BLaER1 treated with 17β-estradiol and CSF1 and Interleukin-3, amounts not matched to agents 10 nM and 100 nM (cell line): Measurements from ENCODE around the gene PNMA6E.

Source experiments
- H3K27ac ChIP-seq, 11 experiments: shearing (Covaris generic); formaldehyde crosslinking; 2 replicates each; pipeline ENCODE4 v1.8.1; 2022
- H3K27me3 ChIP-seq, 11 experiments: shearing (Covaris generic); formaldehyde crosslinking; 2 replicates each; pipeline ENCODE4 v1.8.1; 2022
- H3K36me3 ChIP-seq, 11 experiments: shearing (Covaris generic); formaldehyde crosslinking; 2 replicates each; pipeline ENCODE4 v1.8.1; 2022
- H3K4me1 ChIP-seq, 10 experiments: shearing (Covaris generic); formaldehyde crosslinking; 2 replicates each; pipeline ENCODE4 v1.8.1; 2022
- H3K4me2 ChIP-seq, 11 experiments: shearing (Covaris generic); formaldehyde crosslinking; 2 replicates each; pipeline ENCODE4 v1.8.1; 2022
- H3K4me3 ChIP-seq, 10 experiments: shearing (Covaris generic); formaldehyde crosslinking; 2 replicates each; pipeline ENCODE4 v1.8.1; 2022
- H3K9ac ChIP-seq, 11 experiments: shearing (Covaris generic); formaldehyde crosslinking; 2 replicates each; pipeline ENCODE4 v1.8.1; 2022
- H3K9me3 ChIP-seq, 11 experiments: shearing (Covaris generic); formaldehyde crosslinking; replicated peaks in 1 of 11; 2 replicates each; pipeline ENCODE4 v1.8.1; 2022
- H4K20me1 ChIP-seq, 11 experiments: shearing (Covaris generic); formaldehyde crosslinking; 2 replicates each; pipeline ENCODE4 v1.8.1; 2022
- Cebpa-rat ChIP-seq, 11 experiments: shearing (Covaris generic); IDR thresholded peaks; 2 replicates each; pipeline ENCODE4 v1.8.1; 2022

The PNMA6E gene

DNA sequence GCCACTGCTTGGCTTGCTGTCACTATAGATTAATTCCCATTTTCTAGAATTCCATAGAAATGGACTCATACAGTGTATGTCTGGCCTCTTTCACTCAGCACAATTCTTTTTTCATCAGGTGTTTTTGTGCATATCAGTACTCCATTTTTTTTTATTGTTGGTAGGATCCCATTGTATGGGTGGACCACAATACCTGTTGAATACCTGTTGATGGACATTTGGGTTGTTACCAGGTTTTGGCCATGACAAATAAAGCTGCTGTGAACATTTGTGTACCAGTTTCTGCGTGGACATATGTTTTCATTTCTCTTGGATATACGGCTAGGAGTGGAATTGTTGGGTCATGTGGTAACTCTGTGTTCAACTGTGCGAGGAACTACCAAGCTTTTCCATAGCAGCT lies 25.1 kb upstream of the PNMA6E start:
- Histone ChIP-seq H4K20me1 (no peaks in the 10 kb centered on the region; a peak in 2 of 22 replicates), H3K27ac (no peak overlapping the region), H3K4me1 (no peaks in the 10 kb centered on the region), H3K36me3 (no peaks in the 10 kb centered on the region), H3K9ac (no peak overlapping the region), H3K9me3 (peaks cover 20 to 63% (median 36%) of the 10 kb centered on the region in 11 experiments), H3K27me3 (peaks cover 52 to 85% (median 72%) of the 10 kb centered on the region in 11 experiments), H3K4me2 (no peak overlapping the region), H3K4me3 (no peak overlapping the region)
- TF ChIP-seq Cebpa-rat (IDR thresholded peaks at IDR 0.05): no peak

DNA sequence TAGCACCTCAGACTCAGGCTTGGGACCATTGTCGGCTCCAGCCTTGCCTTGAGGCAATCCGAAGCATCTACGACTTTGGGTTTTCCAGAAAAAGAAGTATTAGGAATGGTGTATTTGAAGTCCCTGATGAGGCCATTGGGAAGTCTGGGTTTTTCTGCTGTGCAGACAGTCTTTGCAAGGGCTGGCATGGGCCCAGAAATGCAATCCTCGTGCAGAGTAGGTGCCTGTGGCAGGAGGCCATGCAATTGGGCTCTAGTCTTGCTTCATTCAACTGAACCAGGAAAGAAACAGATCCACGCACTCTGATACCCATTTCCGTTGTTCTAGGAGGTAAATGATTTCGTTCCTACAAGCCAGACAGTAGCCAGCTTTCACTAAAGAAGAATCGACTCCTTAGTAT lies 22.5 kb upstream of the PNMA6E start:
- Histone ChIP-seq H3K36me3 (no peaks in the 10 kb centered on the region), H3K4me3 (no peak overlapping the region), H4K20me1 (no peaks in the 10 kb centered on the region; a peak in 3 of 22 replicates), H3K27me3 (peaks cover 60 to 96% (median 84%) of the 10 kb centered on the region in 11 experiments), H3K9ac (no peak overlapping the region), H3K9me3 (peaks cover 7 to 58% (median 28%) of the 10 kb centered on the region in 11 experiments; a peak in 20 of 22 replicates), H3K4me1 (peaks cover 0 to under 1% (median 0%) of the 10 kb centered on the region in 10 experiments; a peak in 2 of 20 replicates), H3K27ac (no peak overlapping the region), H3K4me2 (no peak overlapping the region)
- TF ChIP-seq Cebpa-rat (IDR thresholded peaks at IDR 0.05): no peak

DNA sequence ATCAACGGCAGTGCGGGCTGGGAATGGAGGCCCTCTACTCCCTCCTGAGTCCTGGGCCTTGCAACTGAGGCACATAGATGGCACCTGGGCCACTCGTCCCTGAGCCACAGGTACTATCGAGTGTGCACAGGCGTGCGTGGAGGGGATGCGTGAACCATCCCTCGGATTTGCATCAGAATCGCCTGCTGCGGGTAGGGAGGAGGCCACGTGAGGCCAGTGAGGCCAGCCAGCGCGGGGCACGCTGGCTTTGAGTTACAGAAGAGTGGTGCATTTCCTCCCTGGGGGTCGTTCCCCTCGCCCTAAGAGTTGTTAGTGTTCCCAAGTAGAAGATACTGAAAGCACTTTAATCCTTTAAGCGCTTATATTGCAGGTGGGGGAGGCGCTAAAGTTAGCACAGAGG lies 20.7 kb upstream of the PNMA6E start:
- TF ChIP-seq Cebpa-rat (IDR thresholded peaks at IDR 0.05): no peak

DNA sequence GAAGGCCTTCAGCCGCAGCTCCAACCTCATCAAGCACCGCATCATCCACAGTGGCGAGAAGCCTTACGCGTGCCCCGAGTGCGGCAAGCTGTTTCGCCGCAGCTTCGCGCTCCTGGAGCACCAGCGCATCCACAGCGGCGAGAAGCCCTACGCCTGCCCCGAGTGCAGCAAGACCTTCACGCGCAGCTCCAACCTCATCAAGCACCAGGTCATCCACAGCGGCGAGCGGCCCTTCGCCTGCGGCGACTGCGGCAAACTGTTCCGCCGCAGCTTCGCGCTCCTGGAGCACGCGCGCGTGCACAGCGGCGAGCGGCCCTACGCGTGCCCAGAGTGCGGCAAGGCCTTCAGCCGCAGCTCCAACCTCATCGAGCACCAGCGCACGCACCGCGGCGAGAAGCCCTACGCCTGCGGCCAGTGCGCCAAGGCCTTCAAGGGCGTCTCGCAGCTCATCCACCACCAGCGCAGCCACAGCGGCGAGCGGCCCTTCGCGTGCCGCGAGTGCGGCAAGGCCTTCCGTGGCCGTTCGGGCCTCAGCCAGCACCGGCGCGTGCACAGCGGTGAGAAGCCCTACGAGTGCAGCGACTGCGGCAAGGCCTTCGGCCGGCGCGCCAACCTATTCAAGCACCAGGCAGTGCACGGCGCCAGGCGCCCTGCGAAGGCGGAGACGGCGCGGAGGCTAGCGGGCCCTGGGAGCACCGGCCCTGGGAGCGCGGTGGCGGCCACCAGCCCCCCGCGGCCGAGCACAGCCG lies 19.9 kb upstream of the PNMA6E start:
- Histone ChIP-seq H3K4me2 (no peak overlapping the region), H3K36me3 (no peaks in the 10 kb centered on the region), H3K27ac (no peak overlapping the region), H3K9me3 (peaks cover 0 to 32% (median 13%) of the 10 kb centered on the region in 11 experiments; a peak in 10 of 22 replicates), H3K4me3 (no peak overlapping the region), H3K9ac (no peak overlapping the region), H4K20me1 (no peaks in the 10 kb centered on the region; a peak in 3 of 22 replicates), H3K27me3 (peaks cover 73 to 96% (median 87%) of the 10 kb centered on the region in 11 experiments), H3K4me1 (peaks cover 9 to 21% (median 15%) of the 10 kb centered on the region in 10 experiments; a peak in 18 of 20 replicates)
- TF ChIP-seq Cebpa-rat (IDR thresholded peaks at IDR 0.05): no peak

More for the DNA sequence above, 20.7 kb upstream of the PNMA6E start:
- Histone ChIP-seq H3K4me1 (peaks cover 5 to 18% (median 11%) of the 10 kb centered on the region in 10 experiments; a peak in 18 of 20 replicates), H3K4me2 (no peak overlapping the region), H4K20me1 (no peaks in the 10 kb centered on the region; a peak in 3 of 22 replicates), H3K36me3 (no peaks in the 10 kb centered on the region), H3K9ac (no peak overlapping the region), H3K9me3 (peaks cover 0 to 40% (median 17%) of the 10 kb centered on the region in 11 experiments; a peak in 11 of 22 replicates), H3K27me3 (peaks cover 73 to 96% (median 87%) of the 10 kb centered on the region in 11 experiments), H3K27ac (no peak overlapping the region), H3K4me3 (no peak overlapping the region)

DNA sequence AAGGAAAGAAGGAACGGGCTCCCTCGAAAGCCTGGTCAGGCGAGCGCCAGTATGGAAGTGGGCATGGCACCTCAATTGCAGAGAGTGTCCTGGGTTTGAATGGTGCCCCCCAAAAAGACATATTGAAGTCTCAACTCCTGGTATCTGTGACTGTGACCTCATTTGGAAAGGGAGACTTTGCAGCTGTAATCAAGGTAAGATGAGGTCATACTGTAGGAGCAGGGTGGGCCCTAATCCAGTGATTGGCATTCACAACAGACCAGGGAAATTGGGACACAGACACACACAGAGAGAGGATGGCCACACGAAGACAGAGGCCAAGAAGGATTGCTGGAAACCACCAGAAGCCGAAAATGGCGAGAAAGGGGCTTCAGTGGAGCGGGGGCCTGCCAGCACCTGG lies 16.5 kb upstream of the PNMA6E start:
- Histone ChIP-seq H3K4me2 (peak overlapping the region in 9 of 11 experiments; percentile 26 to 62 (median 41); a peak in 11 of 22 replicates), H3K36me3 (no peaks in the 10 kb centered on the region), H3K4me1 (peaks cover 9 to 21% (median 16%) of the 10 kb centered on the region in 10 experiments; a peak in 18 of 20 replicates), H3K4me3 (no peak overlapping the region), H3K27ac (no peak overlapping the region), H4K20me1 (peaks cover 0 to 7% (median 0%) of the 10 kb centered on the region in 11 experiments; a peak in 6 of 22 replicates), H3K27me3 (peaks cover 71 to 96% (median 87%) of the 10 kb centered on the region in 11 experiments), H3K9me3 (peaks cover 0 to 18% (median 13%) of the 10 kb centered on the region in 11 experiments; a peak in 10 of 22 replicates), H3K9ac (no peak overlapping the region)
- TF ChIP-seq Cebpa-rat (IDR thresholded peaks at IDR 0.05): no peak

DNA sequence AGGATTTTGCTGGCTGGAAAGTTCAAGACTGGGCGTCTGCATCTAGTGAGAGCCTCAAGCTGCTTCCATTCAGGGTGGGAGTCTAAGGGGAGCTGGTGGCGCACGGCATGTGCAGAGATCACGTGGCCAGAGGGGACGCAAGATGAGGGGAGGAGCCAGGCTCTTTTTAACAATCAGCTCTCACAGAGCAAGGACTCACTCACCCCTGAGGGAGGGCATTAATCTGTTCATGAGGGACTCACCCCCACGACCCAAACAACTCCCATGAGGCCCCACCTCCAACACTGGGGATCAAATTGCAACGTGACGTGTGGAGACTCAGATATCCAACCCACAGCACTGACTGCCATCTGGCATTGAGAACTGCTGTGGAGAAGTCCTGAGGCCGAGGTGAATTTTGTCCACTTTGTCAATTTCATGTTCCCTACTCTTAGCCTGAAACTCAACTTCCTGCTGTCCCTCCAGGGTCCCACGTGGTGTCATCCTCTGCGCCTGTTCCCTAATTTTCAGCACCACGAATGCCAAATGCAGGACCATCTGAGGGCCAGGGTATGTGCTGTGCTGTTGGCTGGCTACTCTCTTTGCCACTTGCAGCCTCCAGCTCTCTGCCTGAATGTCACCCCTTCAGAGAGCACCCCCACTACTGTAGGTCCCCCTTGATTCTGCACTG lies 15.8 kb upstream of the PNMA6E start:
- Histone ChIP-seq H3K27ac (no peak overlapping the region), H3K27me3 (peaks cover 78 to 98% (median 90%) of the 10 kb centered on the region in 11 experiments), H3K9ac (no peak overlapping the region), H3K9me3 (peaks cover 0 to 18% (median 13%) of the 10 kb centered on the region in 11 experiments; a peak in 10 of 22 replicates), H3K4me2 (peak overlapping the region in 10 of 11 experiments; percentile 9 to 62 (median 28); a peak in 16 of 22 replicates), H4K20me1 (peaks cover 0 to 10% (median 0%) of the 10 kb centered on the region in 11 experiments; a peak in 7 of 22 replicates), H3K36me3 (no peaks in the 10 kb centered on the region), H3K4me1 (peaks cover 11 to 24% (median 19%) of the 10 kb centered on the region in 10 experiments; a peak in 19 of 20 replicates), H3K4me3 (no peak overlapping the region)
- no peak for TF ChIP-seq Cebpa-rat (IDR thresholded peaks at IDR 0.05)

DNA sequence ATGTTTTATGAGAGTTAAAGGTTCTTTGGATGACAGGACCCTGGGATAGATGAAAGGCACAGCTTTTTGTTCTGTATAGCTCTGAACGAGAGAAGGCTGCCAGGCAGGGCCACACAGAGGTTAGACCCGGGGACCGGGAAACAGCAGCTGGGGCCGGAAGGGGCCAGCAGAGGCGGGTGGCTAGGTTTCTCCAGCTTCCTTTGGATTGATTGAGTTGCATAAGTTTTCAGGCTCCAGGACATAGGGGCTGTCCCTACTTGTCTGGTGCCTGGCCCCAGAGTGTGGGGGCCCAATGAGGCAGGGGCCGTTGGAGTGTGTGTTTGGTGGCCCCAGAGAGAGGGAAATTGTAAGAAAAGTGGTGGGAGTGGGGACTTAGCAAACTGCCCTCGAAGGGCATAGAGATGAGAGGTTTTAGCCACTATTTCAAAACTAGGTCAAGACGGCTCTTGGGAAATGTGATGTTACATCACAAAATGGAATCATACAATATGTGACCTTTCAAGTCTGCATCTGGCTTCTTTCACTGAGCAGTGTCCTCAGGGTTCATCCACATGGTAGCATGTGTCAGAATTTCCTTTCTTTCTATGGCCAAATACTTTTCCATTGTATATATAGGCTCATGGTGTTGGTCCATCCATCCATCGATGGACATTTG lies 13.8 kb upstream of the PNMA6E start:
- Histone ChIP-seq H3K9me3 (peaks cover 0 to 15% (median 0%) of the 10 kb centered on the region in 11 experiments; a peak in 2 of 22 replicates), H3K27me3 (peaks cover 87 to 100% (median 98%) of the 10 kb centered on the region in 11 experiments)

DNA sequence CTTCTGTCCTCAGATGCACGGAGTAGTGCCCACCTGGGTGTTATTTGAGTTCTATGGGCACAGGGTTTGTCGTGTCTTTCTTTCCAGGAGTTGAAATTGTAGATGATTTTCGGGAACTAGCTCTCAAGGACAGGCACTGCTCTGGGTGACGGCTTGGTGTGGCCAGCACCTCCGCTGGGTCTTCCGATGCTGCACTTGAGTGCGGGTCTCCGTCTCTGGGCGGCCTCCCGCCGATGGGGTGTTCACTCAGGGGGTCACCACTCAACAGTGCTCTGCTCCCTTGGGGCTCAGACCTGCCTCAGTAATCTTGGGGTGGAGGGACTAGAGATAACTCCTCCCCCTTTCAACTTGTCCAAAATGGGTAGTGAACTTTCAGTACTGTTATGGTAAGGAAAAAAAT lies 12.6 kb upstream of the PNMA6E start:
- no peak overlapping the region for H3K9ac ChIP-seq
- no peak overlapping the region for H3K4me3 ChIP-seq
- H3K4me1 ChIP-seq: peaks cover 17 to 29% (median 25%) of the 10 kb centered on the region in 10 experiments; a peak in 19 of 20 replicates
- H3K4me2 ChIP-seq: no peak overlapping the region
- peaks cover 0 to 15% (median 0%) of the 10 kb centered on the region in 11 experiments; a peak in 3 of 22 replicates for H3K9me3 ChIP-seq
- no peak overlapping the region for H3K27ac ChIP-seq
- H3K36me3 ChIP-seq: no peaks in the 10 kb centered on the region
- peaks cover 75 to 100% (median 91%) of the 10 kb centered on the region in 11 experiments for H3K27me3 ChIP-seq
- H4K20me1 ChIP-seq: peaks cover 0 to 20% (median 0%) of the 10 kb centered on the region in 11 experiments; a peak in 8 of 22 replicates
- no peak for TF ChIP-seq Cebpa-rat (IDR thresholded peaks at IDR 0.05)

More for the DNA sequence above, 13.8 kb upstream of the PNMA6E start:
- peaks cover 17 to 29% (median 25%) of the 10 kb centered on the region in 10 experiments; a peak in 19 of 20 replicates for H3K4me1 ChIP-seq
- H3K27ac ChIP-seq: no peak overlapping the region
- peaks cover 0 to 16% (median 0%) of the 10 kb centered on the region in 11 experiments; a peak in 7 of 22 replicates for H4K20me1 ChIP-seq
- no peak overlapping the region for H3K4me3 ChIP-seq
- no peak for TF ChIP-seq Cebpa-rat (IDR thresholded peaks at IDR 0.05)
- H3K4me2 ChIP-seq: no peak overlapping the region
- H3K9ac ChIP-seq: no peak overlapping the region
- H3K36me3 ChIP-seq: no peaks in the 10 kb centered on the region
